ENCODE results near the gene AP1M1. TPM values are rescaled to one million over a fixed set of nuclear protein-coding genes. Genes with fewer than 3 reads are reported as not detected.
A peak's percentile ranks its signal among the peaks of the same experiment; 100 is the strongest.

Gene AP1M1
- total RNA-seq, 1 experiment from 2014 or later = 52.8 TPM

DNA sequence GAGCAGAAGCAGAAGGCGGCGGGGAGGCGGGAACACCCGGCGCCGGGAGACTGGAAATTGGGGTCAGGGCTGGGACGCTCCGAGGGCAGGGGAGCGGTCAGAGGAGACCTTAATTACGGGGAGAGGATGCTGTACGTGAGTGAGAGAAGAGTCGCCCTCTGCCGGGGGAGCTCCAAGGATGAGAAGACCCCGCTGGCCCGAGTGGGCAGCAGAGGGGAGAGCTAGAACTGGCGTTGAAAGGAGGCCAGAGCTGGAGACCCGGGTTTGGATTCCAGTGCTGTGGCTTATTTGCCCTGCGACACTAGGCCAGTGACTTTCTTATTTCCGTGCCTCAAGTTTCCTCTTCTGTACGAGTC, 12.0 kb upstream of the AP1M1 start:
- H3K4me3 ChIP-seq = peak overlapping the region; percentile 87
- H2AFZ ChIP-seq = peak overlapping the region; percentile 84
- no peaks in the 10 kb centered on the region for H3K9me2 ChIP-seq (ENCODE audit: insufficient read depth)
- H3K36me3 ChIP-seq (ENCODE audit: low read depth) = peaks cover 13% of the 10 kb centered on the region
- peaks cover 36% of the 10 kb centered on the region for H3F3A ChIP-seq (ENCODE audit: insufficient read depth, low read depth)
- DNase-seq = peak; percentile 30 to 32
- TF ChIP-seq, protein P1, sequence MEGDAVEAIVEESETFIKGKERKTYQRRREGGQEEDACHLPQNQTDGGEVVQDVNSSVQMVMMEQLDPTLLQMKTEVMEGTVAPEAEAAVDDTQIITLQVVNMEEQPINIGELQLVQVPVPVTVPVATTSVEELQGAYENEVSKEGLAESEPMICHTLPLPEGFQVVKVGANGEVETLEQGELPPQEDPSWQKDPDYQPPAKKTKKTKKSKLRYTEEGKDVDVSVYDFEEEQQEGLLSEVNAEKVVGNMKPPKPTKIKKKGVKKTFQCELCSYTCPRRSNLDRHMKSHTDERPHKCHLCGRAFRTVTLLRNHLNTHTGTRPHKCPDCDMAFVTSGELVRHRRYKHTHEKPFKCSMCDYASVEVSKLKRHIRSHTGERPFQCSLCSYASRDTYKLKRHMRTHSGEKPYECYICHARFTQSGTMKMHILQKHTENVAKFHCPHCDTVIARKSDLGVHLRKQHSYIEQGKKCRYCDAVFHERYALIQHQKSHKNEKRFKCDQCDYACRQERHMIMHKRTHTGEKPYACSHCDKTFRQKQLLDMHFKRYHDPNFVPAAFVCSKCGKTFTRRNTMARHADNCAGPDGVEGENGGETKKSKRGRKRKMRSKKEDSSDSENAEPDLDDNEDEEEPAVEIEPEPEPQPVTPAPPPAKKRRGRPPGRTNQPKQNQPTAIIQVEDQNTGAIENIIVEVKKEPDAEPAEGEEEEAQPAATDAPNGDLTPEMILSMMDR (conservative IDR thresholded peaks at IDR 0.05) = peak; percentile 59
- TF ChIP-seq EZH2 (IDR thresholded peaks at IDR 0.05; ENCODE audit: low read depth) = no peak
- H3K27ac ChIP-seq = 0 out of 2 replicates have a peak overlapping the region, but pooled peaks have one; percentile 19
- intact Hi-C loops (cut with micrococcal nuclease; ENCODE audit: unreplicated experiment) = loop anchor here (10.0 kb wide), 1 partner anchor 251 kb away; the partner anchor contains the start of gene CYP4F11
- POLR2A ChIA-PET (ENCODE audit: unreplicated experiment) = interaction anchor here (0.6 to 1.2 kb wide), 3 partner anchors 12 to 145 kb away, joined by 5 to 28 read pairs (median 20); partner anchors contain the start of gene AP1M1
- CTCF ChIA-PET = interaction anchor here (0.5 to 0.9 kb wide), 3 partner anchors 9 to 749 kb away, joined by 3 read pairs; no protein-coding TSS in a partner anchor
- peaks cover 20% of the 10 kb centered on the region; the same call in 1 of the 2 replicates for H3K4me1 ChIP-seq (replicated peaks; ENCODE audit: insufficient read depth)
- BruUV-seq (replicated peaks) = no TSS peak
- H3K4me2 ChIP-seq = peak overlapping the region; percentile 83
- peaks cover 34% of the 10 kb centered on the region for H3K79me2 ChIP-seq (ENCODE audit: low read depth)
- 0 out of 2 replicates have a peak, but pooled peaks cover 4% of the 10 kb centered on the region for H4K20me1 ChIP-seq (ENCODE audit: insufficient read depth)
- H3K9me3 ChIP-seq (ENCODE audit: insufficient read depth, low read depth) = no peaks in the 10 kb centered on the region
- H3K27me3 ChIP-seq (ENCODE audit: insufficient read depth, low read depth) = no peaks in the 10 kb centered on the region

DNA sequence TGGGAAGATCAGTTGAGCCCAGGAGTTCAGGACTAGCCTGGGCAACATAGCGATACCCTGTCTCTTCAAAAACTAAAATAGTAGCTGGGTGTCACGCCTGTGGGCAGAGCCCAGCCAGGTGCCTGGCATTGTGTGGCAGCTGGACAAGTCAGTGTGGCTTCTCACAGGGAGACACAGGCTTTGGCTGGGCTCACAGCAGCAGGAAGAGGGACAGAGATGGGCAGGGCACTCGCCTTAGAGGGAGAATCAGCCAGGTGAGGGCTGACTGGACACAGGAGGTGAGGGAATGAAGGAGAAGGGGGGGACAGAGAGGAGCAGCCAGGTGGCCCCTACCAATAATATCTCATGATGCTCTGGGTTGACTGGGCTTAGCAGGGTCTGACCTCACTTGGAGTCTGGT, 9.2 kb upstream of the AP1M1 start:
- ChIA-PET POLR2A (ENCODE audit: unreplicated experiment) (no interaction called here), CTCF (no interaction called here)
- Histone ChIP-seq H3F3A (ENCODE audit: insufficient read depth, low read depth) (peaks cover 32% of the 10 kb centered on the region), H3K79me2 (ENCODE audit: low read depth) (peaks cover 34% of the 10 kb centered on the region), H3K4me2 (no peak overlapping the region), H3K9me3 (ENCODE audit: insufficient read depth, low read depth) (no peaks in the 10 kb centered on the region), H3K27ac (no peak overlapping the region), H3K4me1 (replicated peaks; ENCODE audit: insufficient read depth) (peaks cover 12% of the 10 kb centered on the region; the same call in 1 of the 2 replicates), H3K4me3 (no peak overlapping the region), H3K36me3 (ENCODE audit: low read depth) (peaks cover 28% of the 10 kb centered on the region), H2AFZ (no peak overlapping the region), H3K9me2 (ENCODE audit: insufficient read depth) (no peaks in the 10 kb centered on the region), H3K27me3 (ENCODE audit: insufficient read depth, low read depth) (no peaks in the 10 kb centered on the region), H4K20me1 (ENCODE audit: insufficient read depth) (0 out of 2 replicates have a peak, but pooled peaks cover 4% of the 10 kb centered on the region)
- intact Hi-C loops (cut with micrococcal nuclease; ENCODE audit: unreplicated experiment) = loop anchor here (10.0 kb wide), 1 partner anchor 254 kb away; the partner anchor contains the start of gene CYP4F11
- no peak for TF ChIP-seq EZH2 (IDR thresholded peaks at IDR 0.05; ENCODE audit: low read depth)
- TF ChIP-seq, protein P1 (conservative IDR thresholded peaks at IDR 0.05) = no peak
- no peak for DNase-seq
- no TSS peak for BruUV-seq (replicated peaks)

DNA sequence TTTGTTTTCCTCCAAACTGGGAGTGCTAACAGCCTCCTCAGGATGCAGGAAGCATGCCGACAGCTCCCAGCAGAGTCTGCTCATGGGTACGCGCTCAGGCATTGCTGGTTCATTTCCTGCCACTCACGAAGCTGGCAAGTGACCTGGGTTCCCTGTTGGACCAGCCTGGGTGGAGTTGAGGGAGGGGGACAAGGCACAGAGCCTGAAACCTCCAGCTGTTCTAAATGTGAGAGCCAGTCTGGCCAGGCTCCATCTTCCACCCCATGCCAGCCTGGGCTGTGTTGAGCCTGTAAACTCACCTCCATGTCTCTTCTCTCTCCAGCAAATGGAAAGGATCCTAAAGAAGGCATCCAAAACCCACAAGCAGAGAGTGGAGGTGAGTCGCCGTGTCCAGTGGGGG, 7.5 kb upstream of the AP1M1 start:
- ChIA-PET POLR2A (ENCODE audit: unreplicated experiment) (no interaction called here), CTCF (interaction anchor here (0.6 kb wide), 1 partner anchor 138 kb away, joined by 3 read pairs; no protein-coding TSS in a partner anchor)
- H3K27ac ChIP-seq = no peak overlapping the region
- no TSS peak for BruUV-seq (replicated peaks)
- TF ChIP-seq EZH2 (IDR thresholded peaks at IDR 0.05; ENCODE audit: low read depth) = no peak
- TF ChIP-seq, protein P1 (conservative IDR thresholded peaks at IDR 0.05) = no peak
- no peak overlapping the region for H2AFZ ChIP-seq
- H3K27me3 ChIP-seq (ENCODE audit: insufficient read depth, low read depth) = no peaks in the 10 kb centered on the region
- no peaks in the 10 kb centered on the region for H3K9me2 ChIP-seq (ENCODE audit: insufficient read depth)
- no peak overlapping the region for H3K4me2 ChIP-seq
- peaks cover 28% of the 10 kb centered on the region for H3K36me3 ChIP-seq (ENCODE audit: low read depth)
- no peak for DNase-seq
- intact Hi-C loops (cut with micrococcal nuclease; ENCODE audit: unreplicated experiment) = no loop called here
- peaks cover 34% of the 10 kb centered on the region for H3K79me2 ChIP-seq (ENCODE audit: low read depth)
- H3F3A ChIP-seq (ENCODE audit: insufficient read depth, low read depth) = peaks cover 23% of the 10 kb centered on the region
- 0 out of 2 replicates have a peak, but pooled peaks cover 4% of the 10 kb centered on the region for H4K20me1 ChIP-seq (ENCODE audit: insufficient read depth)
- no peak overlapping the region for H3K4me3 ChIP-seq
- H3K4me1 ChIP-seq (replicated peaks; ENCODE audit: insufficient read depth) = peaks cover 7% of the 10 kb centered on the region; the same call in 1 of the 2 replicates
- H3K9me3 ChIP-seq (ENCODE audit: insufficient read depth, low read depth) = no peaks in the 10 kb centered on the region

All from PC-9 (cell line).